H1 (cell line): Measurements from ENCODE around the gene FMNL1. TPM values are rescaled to one million over a fixed set of nuclear protein-coding genes. Genes with fewer than 3 reads are reported as not detected.

Experiments used
- CTCF ChIA-PET: fragments of 300-600 bp; sonication (Branson Sonifier 250); formaldehyde crosslinking; loops from one replicate; lab custom pipeline; 2021; ENCODE audit not compliant: partially characterized antibody; lab: Charles Lee
- POLR2A ChIA-PET: fragments of 300-600 bp; sonication (Branson Sonifier 250); formaldehyde crosslinking; loops from one replicate; lab custom pipeline; 2021; ENCODE audit warnings: inconsistent platforms; ENCODE audit not compliant: partially characterized antibody; lab: Charles Lee
- DNase-seq, 2 experiments: peaks; one replicate each; pipeline versions ENCODE4 v3.0.0 to v3.0.0-alpha.2; 2010 to 2022; ENCODE audit warnings: low spot score in 2 of 2, low read depth in 1 of 2, mixed read lengths in 1 of 2
- FAIRE-seq: peaks from 2 replicates; lab custom pipeline; 2011; peaks lifted over from hg19 to GRCh38; lab: Jason Lieb, UNC
- H2AFZ ChIP-seq: 2 replicates; pipeline ENCODE4 v1.8.1; 2012; ENCODE audit warnings: low read length, inconsistent platforms
- H2AK5ac ChIP-seq: 2 replicates; pipeline ENCODE4 v1.6.1; 2013; ENCODE audit warnings: low read depth, low read length
- H2BK120ac ChIP-seq: replicated peaks from 2 replicates; pipeline ENCODE3; 2013; ENCODE audit warnings: low read depth, low read length, inconsistent platforms
- H2BK12ac ChIP-seq: 2 replicates; pipeline ENCODE4 v1.6.1; 2013; ENCODE audit warnings: low read depth, low read length
- H2BK15ac ChIP-seq: 2 replicates; pipeline ENCODE4 v1.6.1; 2013; ENCODE audit warnings: low read length
- H2BK20ac ChIP-seq: 2 replicates; pipeline ENCODE4 v1.6.1; 2013; ENCODE audit warnings: low read length
- H2BK5ac ChIP-seq: 2 replicates; pipeline ENCODE4 v1.6.1; 2013; ENCODE audit warnings: low read depth, low read length
- H3K14ac ChIP-seq: 2 replicates; pipeline ENCODE4 v1.6.1; 2013; ENCODE audit warnings: inconsistent platforms; ENCODE audit not compliant: insufficient read length
- H3K18ac ChIP-seq: 2 replicates; pipeline ENCODE4 v1.6.1; 2013; ENCODE audit warnings: low read length; ENCODE audit errors: extremely low read depth
- H3K23ac ChIP-seq: 2 replicates; pipeline ENCODE4 v1.6.1; 2013; ENCODE audit warnings: inconsistent platforms; ENCODE audit not compliant: insufficient read length
- H3K23me2 ChIP-seq: 2 replicates; pipeline ENCODE4 v1.6.1; 2013; ENCODE audit warnings: low read depth, low read length
- H3K27ac ChIP-seq: 2 replicates; pipeline ENCODE4 v1.6.1; 2011; ENCODE audit warnings: low read depth, low read length, inconsistent platforms
- H3K27me3 ChIP-seq, 4 experiments: replicated peaks in 1 of 4; 1 replicate in 1 of 4; 2 replicates in 3 of 4; pipeline versions ENCODE4 v1.6.1 to v1.8.1; 2011 to 2013; ENCODE audit warnings: low read length in 3 of 4, mild to moderate bottlenecking in 3 of 4, inconsistent platforms in 2 of 4, mixed read lengths in 2 of 4, moderate library complexity in 1 of 4; ENCODE audit not compliant: control insufficient read depth in 3 of 4, insufficient read depth in 3 of 4; ENCODE audit errors: extremely low read depth in 1 of 4
- H3K36me3 ChIP-seq, 4 experiments: 2 replicates each; pipeline versions ENCODE4 v1.6.1 to v1.8.1; 2011 to 2013; ENCODE audit warnings: mild to moderate bottlenecking in 4 of 4, low read length in 3 of 4, moderate library complexity in 2 of 4, control low read depth in 1 of 4, inconsistent platforms in 1 of 4; ENCODE audit not compliant: insufficient read depth in 4 of 4, control insufficient read depth in 2 of 4
- H3K4ac ChIP-seq: replicated peaks from 2 replicates; pipeline ENCODE3; 2013; ENCODE audit warnings: low read length, low read depth, mixed read lengths, inconsistent platforms; ENCODE audit not compliant: insufficient read length
- H3K4me1 ChIP-seq, 4 experiments: replicated peaks in 1 of 4; 1 replicate in 1 of 4; 2 replicates in 3 of 4; pipeline versions ENCODE4 v1.6.1 to v1.8.1; 2011 to 2013; ENCODE audit warnings: low read length in 3 of 4, inconsistent platforms in 2 of 4, mixed read lengths in 1 of 4; ENCODE audit not compliant: insufficient read depth in 4 of 4, control insufficient read depth in 3 of 4
- H3K4me2 ChIP-seq, 2 experiments: 2 replicates each; pipeline versions ENCODE4 v1.6.1 to v1.8.1; 2011 to 2013; ENCODE audit warnings: low read depth in 2 of 2, low read length in 2 of 2, control low read depth in 1 of 2, inconsistent platforms in 1 of 2, mild to moderate bottlenecking in 1 of 2; ENCODE audit not compliant: insufficient read depth in 1 of 2
- H3K4me3 ChIP-seq, 4 experiments: fragments of 200-600, 300-600 bp in 1 of 4; sonication (generic), shearing (Covaris generic), sonication (Bioruptor Twin) in 1 of 4; 2 replicates each; pipeline versions ENCODE4 v1.5.1 to v1.8.1; 2011 to 2016; ENCODE audit warnings: low read length in 4 of 4, low read depth in 3 of 4, control low read depth in 2 of 4, inconsistent platforms in 2 of 4, mild to moderate bottlenecking in 2 of 4, mixed read lengths in 1 of 4, moderate library complexity in 1 of 4; ENCODE audit not compliant: insufficient read depth in 2 of 4; ENCODE audit errors: extremely low read depth in 1 of 4
- H3K56ac ChIP-seq: replicated peaks from 2 replicates; pipeline ENCODE3; 2013; ENCODE audit warnings: low read depth, mild to moderate bottlenecking, mixed read lengths, low read length, inconsistent platforms; ENCODE audit not compliant: insufficient read length
- H3K79me1 ChIP-seq: 2 replicates; pipeline ENCODE4 v1.6.1; 2013; ENCODE audit warnings: low read depth, low read length, control low read depth
- H3K79me2 ChIP-seq, 2 experiments: 2 replicates each; pipeline versions ENCODE4 v1.6.1 to v1.8.1; 2012 to 2013; ENCODE audit warnings: low read length in 2 of 2, mild to moderate bottlenecking in 2 of 2, inconsistent platforms in 1 of 2; ENCODE audit not compliant: insufficient read depth in 2 of 2, control insufficient read depth in 1 of 2
- H3K9ac ChIP-seq, 4 experiments: replicated peaks in 1 of 4; 1 replicate in 1 of 4; 2 replicates in 3 of 4; pipeline versions ENCODE4 v1.6.1 to v1.8.1; 2011 to 2013; ENCODE audit warnings: low read depth in 3 of 4, low read length in 3 of 4, control low read depth in 2 of 4, mild to moderate bottlenecking in 2 of 4, moderate library complexity in 2 of 4, inconsistent platforms in 1 of 4; ENCODE audit errors: extremely low read depth in 1 of 4
- H3K9me3 ChIP-seq, 2 experiments: 2 replicates each; pipeline versions ENCODE4 v1.6.1 to v1.8.1; 2012 to 2013; ENCODE audit warnings: mild to moderate bottlenecking in 2 of 2, moderate library complexity in 2 of 2, control low read depth in 1 of 2, inconsistent platforms in 1 of 2, low read depth in 1 of 2, low read length in 1 of 2, mixed read lengths in 1 of 2; ENCODE audit not compliant: insufficient read depth in 2 of 2
- H4K20me1 ChIP-seq, 2 experiments: replicated peaks in 1 of 2; 2 replicates each; pipeline versions ENCODE3 to v1.8.1; 2011 to 2013; ENCODE audit warnings: inconsistent platforms in 2 of 2, low read length in 2 of 2, mild to moderate bottlenecking in 1 of 2; ENCODE audit not compliant: insufficient read depth in 2 of 2, control insufficient read depth in 1 of 2
- H4K5ac ChIP-seq: 2 replicates; pipeline ENCODE4 v1.6.1; 2013; ENCODE audit warnings: low read length, low read depth, mixed read lengths, inconsistent platforms; ENCODE audit not compliant: insufficient read length
- H4K8ac ChIP-seq: 2 replicates; pipeline ENCODE4 v1.8.0; 2013; ENCODE audit warnings: mild to moderate bottlenecking, moderate library complexity, low read length, inconsistent platforms; ENCODE audit not compliant: insufficient read depth; ENCODE audit errors: extremely low read depth
- H4K91ac ChIP-seq: replicated peaks from 2 replicates; pipeline ENCODE3; 2013; ENCODE audit warnings: low read length, mixed read lengths, inconsistent platforms; ENCODE audit not compliant: insufficient read length
- E2F6 ChIP-seq: IDR thresholded peaks from 2 replicates; pipeline ENCODE4 v1.6.1; 2012; ENCODE audit warnings: inconsistent platforms
- GTF2F1 ChIP-seq: IDR thresholded peaks from 2 replicates; pipeline ENCODE4 v1.6.1; 2012; ENCODE audit warnings: low read depth, low read length, improper control_type of control experiment, borderline replicate concordance
- HDAC2 ChIP-seq, 2 experiments: fragments of 300-600 bp in 1 of 2; sonication (generic) in 1 of 2; IDR thresholded peaks; 2 replicates each; pipeline ENCODE4 v1.6.1; 2011 to 2012; ENCODE audit warnings: low read depth in 2 of 2, low read length in 2 of 2, mild to moderate bottlenecking in 2 of 2, moderate library complexity in 2 of 2, borderline replicate concordance in 1 of 2, inconsistent platforms in 1 of 2
- KDM4A ChIP-seq: IDR thresholded peaks from one replicate; pipeline ENCODE4 v1.7.1; 2012; ENCODE audit warnings: low read depth, mild to moderate bottlenecking, moderate library complexity, low read length, inconsistent platforms; ENCODE audit not compliant: severe bottlenecking
- POLR2AphosphoS5 ChIP-seq: IDR thresholded peaks from 2 replicates; pipeline ENCODE4 v1.6.1; 2011; ENCODE audit warnings: low read depth, low read length
- SAP30 ChIP-seq: fragments of 300-600 bp; sonication (generic); IDR thresholded peaks from 2 replicates; pipeline ENCODE4 v1.7.1; 2012; ENCODE audit warnings: low read length, moderate library complexity, mild to moderate bottlenecking, inconsistent platforms; ENCODE audit not compliant: insufficient read depth, insufficient replicate concordance
- SIN3A ChIP-seq, 2 experiments: IDR thresholded peaks in 1 of 2; conservative IDR thresholded peaks in 1 of 2; 2 replicates each; pipeline ENCODE4 v1.6.1; 2011 to 2012; ENCODE audit warnings: low read length in 2 of 2, improper control_type of control experiment in 1 of 2, low read depth in 1 of 2, mild to moderate bottlenecking in 1 of 2
- SP1 ChIP-seq: IDR thresholded peaks from 2 replicates; pipeline ENCODE4 v1.6.1; 2011; ENCODE audit warnings: low read depth, low read length
- SP4 ChIP-seq: IDR thresholded peaks from 2 replicates; pipeline ENCODE4 v1.6.1; 2012; ENCODE audit warnings: low read length, inconsistent platforms
- TBP ChIP-seq: IDR thresholded peaks from 2 replicates; pipeline ENCODE4 v1.6.1; 2011; ENCODE audit warnings: low read depth, low read length, improper control_type of control experiment
- WGBS, 2 experiments: shearing (Covaris generic) in 1 of 2; methylation state at CpG; one replicate each; pipeline versions ENCODE4 v1.1.6 to v1.1.7; 2013 to 2015; ENCODE audit warnings: low lambda C conversion rate in 2 of 2, mixed read lengths in 2 of 2, inconsistent platforms in 1 of 2, low coverage in 1 of 2, missing lambda C conversion rate in 1 of 2; ENCODE audit not compliant: insufficient replicate concordance in 2 of 2, insufficient coverage in 1 of 2, insufficient read length in 1 of 2; ENCODE audit errors: extremely low coverage in 1 of 2, missing lambda C conversion rate in 1 of 2; 5-methylcytosine and 5-hydroxymethylcytosine counted together
- polyA plus RNA-seq, 7 experiments: library from polyadenylated mRNA; depleted of rRNA in 3 of 7; stranded (reverse) in 5 of 7; unstranded in 2 of 7; fragments of >200 nt in 5 of 7; fragments of 200-250 nt in 2 of 7; gene quantifications; 1 replicate in 5 of 7; 2 replicates in 1 of 7; 4 replicates in 1 of 7; pipeline versions ENCODE4 v1.2.1 to v1.2.3, GENCODE V29; 2011 to 2013; ENCODE audit warnings: missing spikeins in 2 of 7, mixed read lengths in 2 of 7
- total RNA-seq: library from RNA; stranded (reverse); fragmentation: NEBNext Ultra II Directional; extraction: Animal tissue kit (Norgen Biotek cat#: 25700); gene quantifications from 2 replicates; pipeline ENCODE4 v1.2.1, GENCODE V29; 2021

Gene FMNL1
- total and polyA plus RNA-seq, 2 of the 8 experiments (the other 6 are each of a cell fraction or from before 2014, with no cell fraction given): 2.5 to 8.6 TPM

DNA sequence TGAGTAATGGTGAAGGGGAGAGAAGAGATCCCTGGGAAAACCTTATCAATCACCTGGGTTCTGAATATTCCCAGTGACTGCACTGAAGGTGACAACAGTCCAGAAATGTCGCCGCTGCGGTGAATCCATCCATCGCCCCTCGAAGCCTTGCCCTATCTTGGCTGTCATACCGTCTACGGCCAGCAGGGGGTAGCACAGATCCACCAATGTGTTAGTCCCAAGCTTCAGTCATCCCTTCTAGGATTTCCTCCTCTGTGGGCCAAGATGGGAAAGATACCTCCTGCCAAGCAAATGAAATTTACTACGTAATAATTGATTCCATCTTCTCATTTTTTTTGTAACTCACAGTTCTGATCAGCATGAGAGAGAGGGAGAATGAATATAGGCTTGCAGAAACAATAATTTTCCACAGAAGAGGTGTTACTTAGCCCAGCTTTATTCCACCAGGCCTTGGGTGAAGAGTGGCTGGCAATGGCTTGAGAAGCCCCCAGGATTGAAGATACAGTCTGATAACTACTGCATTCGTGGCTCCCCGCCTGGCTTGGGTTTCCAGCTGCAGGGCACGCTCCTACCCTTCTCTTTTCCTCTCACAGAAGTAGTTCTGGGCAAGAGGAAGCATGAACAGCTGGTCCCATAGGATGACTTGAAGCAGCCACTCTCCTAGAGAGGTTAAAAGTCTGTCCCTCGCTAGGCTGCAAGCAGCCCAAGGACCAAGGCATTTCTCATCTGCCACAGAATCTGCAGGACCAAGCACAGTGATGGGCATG is 2.6 kb upstream of the FMNL1 start:
- H3K9ac ChIP-seq: no peak overlapping the region
- H2BK20ac ChIP-seq: no peak overlapping the region; the same call in 1 of the 2 replicates
- no peaks in the 10 kb centered on the region for H3K9me3 ChIP-seq
- peaks cover 0 to 9% (median 3%) of the 10 kb centered on the region in 4 experiments; a peak in 3 of 7 replicates for H3K4me1 ChIP-seq
- ChIA-PET CTCF (interaction anchor here (0.7 to 9.3 kb wide), 47 partner anchors 9 to 214 kb away, joined by 3 to 282 read pairs (median 6); partner anchors contain the start of genes ACBD4, HEXIM1 and HEXIM2), POLR2A (interaction anchor here (0.6 to 6.5 kb wide), 8 partner anchors 13 to 210 kb away, joined by 3 to 54 read pairs (median 4); partner anchors contain the start of genes HEXIM1 and HEXIM2)
- H2BK5ac ChIP-seq: no peak overlapping the region
- H4K5ac ChIP-seq: no peak overlapping the region
- no peaks in the 10 kb centered on the region for H3K79me2 ChIP-seq
- no peak overlapping the region for H2AK5ac ChIP-seq
- H3K14ac ChIP-seq: no peak overlapping the region
- H2BK15ac ChIP-seq: peak overlapping the region; percentile 95; the same call in 1 of the 2 replicates
- no peak overlapping the region for H3K4ac ChIP-seq
- H4K20me1 ChIP-seq: no peaks in the 10 kb centered on the region
- no peak overlapping the region for H4K91ac ChIP-seq
- H3K4me2 ChIP-seq: no peak overlapping the region
- whole genome bisulfite sequencing, 2 experiments: 28% methylated on average over 12 of the region's 12 CpGs; no CpG with 5 or more reads in 1 of the 2 experiments
- H3K27me3 ChIP-seq: peaks cover 15 to 42% (median 35%) of the 10 kb centered on the region in 4 experiments
- no peak overlapping the region for H3K27ac ChIP-seq
- peak; percentile 97 for FAIRE-seq
- peak in 1 of 2 experiments; percentile 99 for DNase-seq
- H2AFZ ChIP-seq: no peak overlapping the region
- H3K18ac ChIP-seq: no peak overlapping the region
- H3K4me3 ChIP-seq: no peak overlapping the region
- H4K8ac ChIP-seq: no peak overlapping the region; the same call in 1 of the 2 replicates
- H3K23ac ChIP-seq: no peak overlapping the region
- no peak overlapping the region for H2BK120ac ChIP-seq
- no peak overlapping the region for H3K56ac ChIP-seq
- H3K79me1 ChIP-seq: no peaks in the 10 kb centered on the region
- no peak overlapping the region for H2BK12ac ChIP-seq
- peaks cover 7% of the 10 kb centered on the region; the same call in 1 of the 2 replicates for H3K23me2 ChIP-seq
- H3K36me3 ChIP-seq: no peaks in the 10 kb centered on the region
- TF ChIP-seq SP1 (no peak), KDM4A (no peak), GTF2F1 (no peak), SIN3A (conservative IDR thresholded peaks at IDR 0.05 in 1 of 2, IDR thresholded peaks at IDR 0.05 in 1 of 2; ENCODE audit: low read depth in 1 of 2, low read length in 2 of 2) (peak in 1 of 2 experiments; percentile 52; a peak in 1 of 4 replicates), HDAC2 (IDR thresholded peaks at IDR 0.05; ENCODE audit: borderline replicate concordance in 1 of 2, low read depth in 2 of 2, low read length in 2 of 2) (no peak), E2F6 (no peak), TBP (no peak), SP4 (no peak), POLR2AphosphoS5 (no peak), SAP30 (no peak)
